ENCODE data around the gene METTL2B. TPM values are rescaled to one million over a fixed set of nuclear protein-coding genes. Genes with fewer than 3 reads are reported as not detected.
A peak's percentile ranks its signal among the peaks of the same experiment; 100 is the strongest.
"Not testable (repeated sequence)": the region's sequence is repeated elsewhere in the genome, so short reads cannot be mapped to it uniquely, and the experiment has no call there.

METTL2B gene
- total RNA-seq, 2 experiments from 2014 or later, result 26.7 to 27.8 TPM

DNA sequence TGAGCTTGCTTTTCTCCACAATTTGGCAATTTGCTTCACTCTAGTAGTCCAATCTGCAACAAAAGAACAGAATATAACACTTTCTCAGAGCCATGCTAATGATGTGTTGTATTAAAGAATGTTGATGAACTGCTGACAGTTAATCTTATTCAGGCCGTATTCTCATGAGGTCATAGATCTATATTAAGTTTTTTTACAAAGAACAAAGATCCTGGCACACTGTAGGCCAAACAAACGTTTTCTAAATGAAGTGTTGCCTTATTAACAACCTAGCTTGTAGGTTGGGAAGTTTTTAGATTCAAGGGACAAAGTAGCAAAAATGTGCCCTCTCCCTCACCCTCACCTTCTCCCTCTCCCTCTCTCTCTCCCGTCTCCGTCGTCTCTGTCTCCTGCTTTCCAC, 14.1 kb upstream of the METTL2B start:
- ATAC-seq (ENCODE audit: low read depth), result no peak
- Mint-ChIP-seq H3K36me3 (peaks cover 31% of the 10 kb centered on the region), H3K4me3 (no peak overlapping the region), H3K9me3 (no peaks in the 10 kb centered on the region), H3K27ac (no peak overlapping the region), H3K4me1 (peaks cover 23% of the 10 kb centered on the region), H3K27me3 (no peaks in the 10 kb centered on the region)
- DNase-seq, result no peak
- POLR2A ChIA-PET, result no interaction called here

- Mint-ChIP-seq H3K4me1 (peaks cover 17% of the 10 kb centered on the region), H3K36me3 (peaks cover 24% of the 10 kb centered on the region)
- H3K27me3 Mint-ChIP-seq; H3K27ac Mint-ChIP-seq; H3K9me3 Mint-ChIP-seq; POLR2A ChIA-PET; ATAC-seq (ENCODE audit: low read depth); H3K4me3 Mint-ChIP-seq; DNase-seq: not testable (repeated sequence)
Measured at GRCh38 chr7:128463345-128463744, 13.2 kb upstream of the METTL2B start.

DNA sequence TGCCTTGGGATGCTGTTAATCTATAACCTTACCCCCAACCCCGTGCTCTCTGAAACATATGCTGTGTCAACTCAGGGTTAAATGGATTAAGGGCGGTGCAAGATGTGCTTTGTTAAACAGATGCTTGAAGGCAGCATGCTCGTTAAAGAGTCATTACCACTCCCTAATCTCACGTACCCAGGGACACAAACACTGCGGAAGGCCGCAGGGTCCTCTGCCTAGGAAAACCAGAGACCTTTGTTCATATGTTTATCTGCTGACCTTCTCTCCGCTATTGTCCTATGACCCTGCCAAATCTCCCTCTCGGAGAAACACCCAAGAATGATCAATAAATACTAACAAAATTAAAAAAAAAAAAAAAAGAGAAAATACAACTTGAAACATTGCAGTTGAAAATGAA, 12.6 kb upstream of the METTL2B start:
- H3K27me3 Mint-ChIP-seq; H3K27ac Mint-ChIP-seq; DNase-seq; ATAC-seq (ENCODE audit: low read depth); POLR2A ChIA-PET; H3K9me3 Mint-ChIP-seq; H3K4me3 Mint-ChIP-seq: not testable (repeated sequence)
- peaks cover 18% of the 10 kb centered on the region for H3K36me3 Mint-ChIP-seq
- peaks cover 12% of the 10 kb centered on the region for H3K4me1 Mint-ChIP-seq

- H3K27ac Mint-ChIP-seq; ATAC-seq (ENCODE audit: low read depth); H3K4me3 Mint-ChIP-seq; H3K4me1 Mint-ChIP-seq; POLR2A ChIA-PET; H3K9me3 Mint-ChIP-seq; DNase-seq; H3K27me3 Mint-ChIP-seq: not testable (repeated sequence)
- peaks cover 10% of the 10 kb centered on the region for H3K36me3 Mint-ChIP-seq
Measured at GRCh38 chr7:128466871-128467270, 9.7 kb upstream of the METTL2B start.

GRCh38 chr7:128477336-128477690, 765 bp downstream of the METTL2B start:
- ATAC-seq (ENCODE audit: low read depth); H3K9me3 Mint-ChIP-seq; H3K36me3 Mint-ChIP-seq; POLR2A ChIA-PET; H3K27me3 Mint-ChIP-seq; DNase-seq: not testable (repeated sequence)
- Mint-ChIP-seq H3K27ac (peak overlapping the region; percentile 92), H3K4me1 (peaks cover 15% of the 10 kb centered on the region), H3K4me3 (peak overlapping the region; percentile 92)

GRCh38 chr7:128479082-128479481, 2.5 kb downstream of the METTL2B start:
- ATAC-seq (ENCODE audit: low read depth); H3K27me3 Mint-ChIP-seq; H3K4me3 Mint-ChIP-seq; DNase-seq; POLR2A ChIA-PET; H3K9me3 Mint-ChIP-seq; H3K36me3 Mint-ChIP-seq; H3K27ac Mint-ChIP-seq: not testable (repeated sequence)
- peaks cover 15% of the 10 kb centered on the region for H3K4me1 Mint-ChIP-seq

GRCh38 chr7:128488134-128488533, 11.6 kb downstream of the METTL2B start:
- H3K27me3 Mint-ChIP-seq; ATAC-seq (ENCODE audit: low read depth); H3K4me1 Mint-ChIP-seq; H3K27ac Mint-ChIP-seq; H3K36me3 Mint-ChIP-seq; DNase-seq; H3K9me3 Mint-ChIP-seq; H3K4me3 Mint-ChIP-seq; POLR2A ChIA-PET: not testable (repeated sequence)

GRCh38 chr7:128497405-128497804, 20.9 kb downstream of the METTL2B start:
- Mint-ChIP-seq H3K4me3 (no peak overlapping the region), H3K27ac (no peak overlapping the region), H3K4me1 (no peaks in the 10 kb centered on the region), H3K9me3 (no peaks in the 10 kb centered on the region), H3K27me3 (no peaks in the 10 kb centered on the region), H3K36me3 (peaks cover 11% of the 10 kb centered on the region)
- no peak for ATAC-seq (ENCODE audit: low read depth)
- POLR2A ChIA-PET, result no interaction called here
- DNase-seq, result no peak

- H3K27ac Mint-ChIP-seq; POLR2A ChIA-PET; H3K4me3 Mint-ChIP-seq; H3K9me3 Mint-ChIP-seq; H3K27me3 Mint-ChIP-seq; H3K4me1 Mint-ChIP-seq; DNase-seq; ATAC-seq (ENCODE audit: low read depth): not testable (repeated sequence)
- H3K36me3 Mint-ChIP-seq, result peaks cover 14% of the 10 kb centered on the region
Measured at GRCh38 chr7:128505416-128505815, 28.9 kb downstream of the METTL2B start.

DNA sequence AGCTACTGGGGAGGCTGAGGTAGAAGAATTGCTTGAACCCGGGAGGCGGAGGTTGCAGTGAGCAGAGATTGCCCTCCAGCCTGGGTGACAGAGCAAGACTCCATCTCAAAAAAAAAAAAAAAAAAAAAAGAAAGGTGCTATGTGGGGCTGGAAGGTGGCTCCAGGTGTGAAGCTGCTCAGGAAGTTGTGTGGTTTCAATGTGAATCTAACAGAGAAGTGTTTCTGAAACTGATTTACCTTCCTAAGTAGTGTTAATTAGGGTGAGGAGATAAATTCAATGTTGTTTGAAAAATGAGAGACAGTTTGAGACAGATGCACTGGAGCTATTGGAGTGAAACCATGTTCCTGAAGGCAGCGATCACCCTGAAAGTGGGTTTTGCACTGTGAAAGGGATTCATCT, 30.3 kb downstream of the METTL2B start:
- H3K36me3 Mint-ChIP-seq, result peaks cover 11% of the 10 kb centered on the region
- not testable (repeated sequence) for H3K27ac Mint-ChIP-seq, DNase-seq, H3K4me1 Mint-ChIP-seq, H3K27me3 Mint-ChIP-seq, H3K4me3 Mint-ChIP-seq, H3K9me3 Mint-ChIP-seq
- peak; percentile 60 for ATAC-seq (ENCODE audit: low read depth)
- POLR2A ChIA-PET, result interaction anchor here (0.7 kb wide), 2 partner anchors 51 to 186 kb away, joined by 5 read pairs; partner anchors contain the start of gene HILPDA

GRCh38 chr7:128507321-128507993, 30.9 kb downstream of the METTL2B start:
- not testable (repeated sequence) for H3K36me3 Mint-ChIP-seq; H3K9me3 Mint-ChIP-seq; ATAC-seq (ENCODE audit: low read depth); H3K4me1 Mint-ChIP-seq; DNase-seq; H3K27ac Mint-ChIP-seq; H3K4me3 Mint-ChIP-seq; H3K27me3 Mint-ChIP-seq
- POLR2A ChIA-PET, result interaction anchor here (0.7 kb wide), 1 partner anchor 187 kb away, joined by 5 read pairs; no protein-coding TSS in a partner anchor

GRCh38 chr7:128511692-128512091, 35.1 kb downstream of the METTL2B start:
- H3K4me1 Mint-ChIP-seq; H3K27me3 Mint-ChIP-seq; POLR2A ChIA-PET; DNase-seq; H3K27ac Mint-ChIP-seq; ATAC-seq (ENCODE audit: low read depth); H3K9me3 Mint-ChIP-seq; H3K36me3 Mint-ChIP-seq; H3K4me3 Mint-ChIP-seq: not testable (repeated sequence)

DNA sequence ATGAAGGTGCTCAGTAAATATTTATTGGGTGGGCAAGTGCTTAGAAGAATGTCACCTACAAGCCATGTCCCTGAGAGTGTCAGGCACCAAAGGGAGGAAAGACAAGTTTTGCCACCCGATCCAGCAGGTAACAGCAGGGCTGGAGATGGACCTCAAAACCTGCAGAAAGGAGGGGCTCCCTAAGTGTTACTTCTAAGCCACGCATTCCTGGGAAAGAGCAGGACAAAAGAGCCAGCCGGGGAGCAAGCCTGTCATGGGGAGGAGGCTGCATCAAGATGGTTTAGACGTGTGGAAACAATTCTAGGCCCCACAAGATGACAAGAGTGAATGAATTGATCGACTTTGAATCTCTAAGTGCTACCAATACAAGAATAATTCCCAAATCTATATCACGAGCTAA, 38.7 kb downstream of the METTL2B start:
- H3K36me3 Mint-ChIP-seq; H3K4me1 Mint-ChIP-seq; DNase-seq; H3K27me3 Mint-ChIP-seq; ATAC-seq (ENCODE audit: low read depth); H3K9me3 Mint-ChIP-seq; H3K4me3 Mint-ChIP-seq; POLR2A ChIA-PET; H3K27ac Mint-ChIP-seq: not testable (repeated sequence)

- H3K27me3 Mint-ChIP-seq; H3K4me3 Mint-ChIP-seq; H3K36me3 Mint-ChIP-seq; H3K9me3 Mint-ChIP-seq; H3K4me1 Mint-ChIP-seq; POLR2A ChIA-PET; DNase-seq; H3K27ac Mint-ChIP-seq; ATAC-seq (ENCODE audit: low read depth): not testable (repeated sequence)
Measured at GRCh38 chr7:128517023-128517422, 40.5 kb downstream of the METTL2B start.

Measured in activated naive CD8-positive, alpha-beta T cell treated with anti-CD3 and anti-CD28 coated beads, Interleukin-2, amount 10 ng/mL, durations not matched to agents 7 days and 5 days (primary cell).